NCI-H187 (cell line): Measurements from ENCODE around the gene KLK12.

ENCODE experiments used
- DNase-seq, 2 experiments: peaks; one replicate each; lab custom pipeline; 2025; lab: John Stamatoyannopoulos, UW

Gene KLK12

DNA sequence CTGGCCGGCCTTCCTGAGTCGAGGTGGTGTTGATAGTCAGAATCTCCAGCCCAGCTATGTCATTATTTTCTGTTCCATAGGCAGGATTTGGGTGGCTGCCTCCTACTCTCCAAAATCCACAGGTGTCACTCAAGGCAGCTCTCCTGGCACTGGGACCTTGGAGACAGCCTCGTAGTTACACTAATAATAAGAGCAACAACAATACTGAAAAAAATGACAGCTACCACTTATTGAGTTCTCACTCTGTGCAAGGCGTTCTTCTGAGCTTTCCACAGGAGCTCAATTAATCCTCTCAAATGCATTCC is 12.2 kb upstream of the KLK12 start:
- DNase-seq = peak in 1 of 2 experiments; percentile 59

DNA sequence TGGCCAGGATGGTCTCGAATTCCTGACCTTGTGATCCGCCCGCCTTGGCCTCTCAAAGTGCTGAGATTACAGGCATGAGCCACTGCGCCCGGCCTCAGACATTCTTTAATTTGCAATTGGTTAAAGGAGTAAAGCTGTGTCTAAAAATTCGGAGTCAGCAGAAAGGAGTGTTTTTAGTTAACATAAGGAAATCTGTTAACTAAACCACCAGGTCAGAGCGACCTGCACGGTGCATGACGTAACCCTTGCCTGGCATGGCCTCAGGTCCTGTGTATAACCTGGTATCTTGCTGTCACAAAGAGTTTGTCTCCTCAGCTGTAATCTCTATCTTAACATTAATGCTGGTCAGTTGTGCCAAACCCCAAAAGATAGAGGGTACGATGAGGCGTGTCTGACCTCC is 9.5 kb upstream of the KLK12 start:
- no peak for DNase-seq

DNA sequence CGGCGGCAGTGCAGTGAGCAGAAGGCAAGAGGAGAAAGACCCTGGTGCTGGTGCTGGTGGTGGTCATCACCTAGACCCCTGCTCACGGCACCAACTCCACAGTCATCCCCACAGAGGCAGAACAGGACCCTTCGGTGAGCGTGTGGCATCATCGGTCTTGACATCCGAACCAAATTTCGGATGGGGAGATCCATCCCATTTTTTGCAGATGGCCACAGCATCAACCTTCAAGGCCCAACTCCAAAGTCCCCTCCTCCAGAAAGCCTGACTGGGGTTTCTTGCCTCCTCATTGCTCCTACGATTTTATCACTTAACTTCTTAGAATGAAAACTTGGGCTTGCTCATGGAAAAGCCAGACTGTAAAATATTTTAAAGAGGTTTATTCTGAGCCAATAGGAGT is 8.7 kb upstream of the KLK12 start:
- no peak for DNase-seq

DNA sequence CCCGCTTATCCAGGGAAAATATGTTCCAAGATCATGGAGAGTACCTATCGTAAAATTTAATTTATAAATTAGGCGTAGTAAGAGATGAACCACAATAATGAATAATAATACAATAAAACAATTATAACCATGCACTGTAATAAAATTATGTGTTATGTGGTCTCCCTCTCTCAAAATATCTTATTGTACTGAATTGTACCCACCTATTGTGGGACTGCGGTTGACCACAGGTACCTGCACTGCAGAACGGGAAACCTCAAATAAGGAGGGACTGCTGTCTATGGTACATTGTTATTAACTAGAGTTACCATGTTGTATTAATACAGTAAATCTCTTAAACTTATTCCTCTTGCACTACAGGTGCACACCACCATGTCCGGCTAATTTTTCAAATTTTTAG is 5.3 kb upstream of the KLK12 start:
- no peak for DNase-seq

DNA sequence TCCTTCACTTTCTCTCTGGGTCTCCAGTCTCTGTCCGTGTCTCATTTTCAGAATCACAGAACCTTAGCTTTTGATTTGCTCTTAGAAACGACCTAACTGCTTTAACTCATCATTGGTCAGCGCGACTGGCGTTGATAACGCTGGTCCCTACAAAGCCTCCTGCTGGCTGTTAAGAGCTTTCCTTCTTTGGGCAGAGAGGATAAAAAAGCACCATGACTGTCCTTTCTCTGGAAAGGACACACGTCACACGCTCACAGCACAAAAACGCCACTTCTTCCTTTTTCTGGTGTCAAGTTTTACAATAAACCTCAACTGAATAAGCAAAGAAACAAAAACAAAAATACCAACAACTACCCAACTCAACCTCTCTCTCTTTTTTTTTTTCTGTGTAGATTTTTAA is 1.7 kb upstream of the KLK12 start:
- no peak for DNase-seq

DNA sequence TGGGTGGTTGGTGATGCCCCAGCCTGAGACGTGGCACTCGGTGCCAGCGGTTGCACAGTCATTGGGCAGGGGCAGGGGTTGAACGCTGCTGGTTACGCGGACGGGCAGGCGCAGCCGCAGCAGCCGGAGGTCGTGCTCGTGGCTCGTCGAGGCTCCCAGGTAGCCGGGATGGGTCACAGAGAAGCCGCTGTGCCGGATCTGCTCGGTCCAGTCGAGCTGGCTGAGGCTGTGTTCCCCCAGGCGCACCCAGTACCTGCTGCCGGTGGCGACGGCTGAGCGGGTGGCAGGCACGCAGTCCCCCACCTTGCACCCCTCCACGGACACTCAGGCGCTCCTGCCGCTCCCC is 2.9 kb downstream of the KLK12 start:
- DNase-seq = no peak

DNA sequence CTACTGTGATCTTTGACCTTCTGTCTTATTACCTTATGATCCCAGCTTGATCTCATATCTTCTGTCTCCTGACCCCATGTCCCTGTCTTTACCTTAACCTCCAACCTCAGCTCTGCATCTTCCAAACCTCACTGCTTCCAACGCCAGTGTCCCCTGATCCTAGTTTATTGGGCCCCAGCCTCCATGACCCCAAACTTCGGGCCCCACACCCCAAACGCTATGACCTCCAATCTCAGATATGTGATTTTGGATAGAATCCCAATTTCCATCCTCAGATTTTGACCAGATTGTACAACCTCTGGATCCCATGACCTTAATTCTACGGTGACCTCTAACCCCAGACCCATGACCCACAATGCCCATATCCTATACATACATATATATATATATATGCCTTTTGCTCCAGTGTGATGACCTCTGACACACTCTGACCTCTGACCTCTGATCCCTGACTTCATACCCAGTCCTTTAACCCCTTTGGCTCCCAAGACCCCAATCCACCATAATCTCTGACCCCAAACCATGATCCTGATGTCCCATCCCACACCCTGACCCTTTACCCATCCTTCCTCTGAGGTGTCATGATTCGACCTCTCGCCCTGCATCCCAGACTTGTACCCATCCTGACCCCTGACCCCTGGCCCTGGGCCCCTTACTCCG is 3.5 kb downstream of the KLK12 start:
- no peak for DNase-seq

DNA sequence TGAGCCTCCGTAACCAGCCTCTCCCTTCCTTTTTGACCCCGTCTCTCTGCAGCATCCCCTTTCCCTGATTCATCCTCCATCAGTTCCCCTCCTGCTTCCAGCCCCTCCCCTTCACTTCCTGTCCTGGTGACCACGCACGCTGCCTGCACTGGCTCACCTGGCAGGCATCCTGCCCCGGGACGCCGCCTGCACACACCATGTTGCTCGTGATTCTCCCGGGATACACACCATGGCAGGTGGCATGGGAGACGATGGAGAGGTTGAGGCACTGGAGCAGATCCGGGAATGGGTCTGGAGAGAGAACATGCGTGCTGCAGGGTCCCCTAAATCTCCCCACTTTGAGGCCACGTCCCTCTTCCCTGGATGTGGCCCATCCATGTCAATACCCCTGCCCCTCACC is 4.2 kb downstream of the KLK12 start:
- DNase-seq = no peak

DNA sequence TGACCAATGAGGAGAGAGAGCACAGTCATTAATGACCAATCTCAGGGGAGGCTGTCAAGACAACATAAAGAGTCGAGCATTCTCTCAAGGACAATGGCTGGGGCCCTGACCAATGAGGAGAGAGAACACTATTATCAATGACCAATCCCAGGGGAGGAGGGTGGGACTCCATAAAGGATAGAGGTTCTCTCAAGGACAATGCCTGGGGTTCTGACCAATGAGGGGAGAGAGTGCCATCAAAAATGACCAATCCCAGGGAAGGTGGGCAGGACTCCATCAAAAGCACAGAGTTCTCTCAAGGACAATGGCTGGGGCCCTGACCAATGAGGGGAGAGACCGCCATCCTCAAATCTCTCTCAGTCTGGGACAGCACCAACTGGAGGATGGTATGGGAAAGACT is 5.1 kb downstream of the KLK12 start:
- DNase-seq = no peak

DNA sequence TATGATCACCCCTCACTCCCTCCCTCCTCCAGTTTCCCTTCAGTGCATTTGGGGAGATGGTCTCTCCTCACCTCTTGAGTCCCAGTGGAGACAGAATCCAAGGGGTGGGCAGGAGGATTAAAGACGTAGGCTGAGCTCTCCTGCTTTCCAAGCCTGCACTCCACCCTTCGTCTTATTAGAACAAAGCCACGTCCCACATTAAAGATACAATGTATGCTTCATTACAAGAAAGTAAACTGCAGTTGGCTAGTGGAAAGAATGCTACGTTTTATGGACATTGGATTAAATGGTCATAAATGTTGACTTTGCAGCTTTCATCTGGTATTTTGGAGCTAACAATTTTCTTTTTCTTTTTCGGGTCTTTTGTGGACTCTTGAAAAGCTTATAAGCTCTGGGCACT is 6.9 kb downstream of the KLK12 start:
- no peak for DNase-seq

DNA sequence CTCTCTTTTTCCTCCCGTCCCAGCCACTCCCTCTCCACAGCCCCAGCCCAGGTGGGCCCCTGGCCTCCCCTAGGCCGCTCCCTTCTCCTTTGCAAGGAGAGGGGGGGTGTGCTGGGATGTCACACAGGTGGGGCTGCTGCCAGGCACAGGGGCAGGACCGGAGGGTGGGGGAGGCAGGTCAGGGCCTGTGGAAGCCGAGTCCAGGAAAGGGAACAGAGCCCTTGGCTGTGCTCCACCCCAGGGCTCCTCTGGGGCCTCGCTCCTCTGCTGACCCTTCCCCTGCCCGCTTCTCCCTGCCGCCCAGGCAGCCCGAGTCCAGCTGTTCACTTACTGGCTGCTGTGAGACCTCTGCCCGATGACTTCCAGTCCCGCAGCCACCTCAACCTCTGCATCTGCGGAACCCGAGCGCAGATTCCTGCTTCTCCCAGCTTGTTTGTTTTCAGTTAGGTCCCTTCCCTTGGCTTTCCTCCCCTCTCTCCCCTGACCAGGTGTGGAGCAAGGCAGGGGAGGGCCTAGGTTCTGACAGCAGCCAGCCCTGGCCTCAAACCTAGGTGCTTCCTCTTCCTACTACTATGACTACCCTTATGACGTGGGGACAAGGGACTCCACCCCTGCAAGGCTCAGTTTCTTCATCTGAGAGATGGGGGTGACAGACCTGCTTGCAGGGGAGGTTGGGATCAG is 7.5 kb downstream of the KLK12 start:
- DNase-seq = no peak

DNA sequence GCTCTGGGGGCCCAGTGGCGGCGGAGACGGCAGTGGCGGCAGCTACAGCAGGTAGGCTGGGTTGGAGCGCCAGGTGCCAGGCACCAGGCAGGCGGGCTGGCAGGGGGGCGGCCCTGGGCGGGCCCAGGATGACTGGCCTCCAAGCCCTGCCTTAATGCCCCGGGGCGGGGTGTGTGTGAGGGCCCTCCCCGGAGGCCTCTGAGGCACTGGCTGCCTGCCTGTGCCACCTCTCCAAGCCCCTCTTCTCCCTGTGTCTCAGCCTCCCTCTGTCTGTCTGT is 8.3 kb downstream of the KLK12 start, which contains the start of gene KLK11:
KLK11 (minus strand) TSS at position 63 of the 278 bp plus-strand sequence. CDS start 985 bp downstream, outside the sequence.
- peak; percentile 67 to 80 for DNase-seq

DNA sequence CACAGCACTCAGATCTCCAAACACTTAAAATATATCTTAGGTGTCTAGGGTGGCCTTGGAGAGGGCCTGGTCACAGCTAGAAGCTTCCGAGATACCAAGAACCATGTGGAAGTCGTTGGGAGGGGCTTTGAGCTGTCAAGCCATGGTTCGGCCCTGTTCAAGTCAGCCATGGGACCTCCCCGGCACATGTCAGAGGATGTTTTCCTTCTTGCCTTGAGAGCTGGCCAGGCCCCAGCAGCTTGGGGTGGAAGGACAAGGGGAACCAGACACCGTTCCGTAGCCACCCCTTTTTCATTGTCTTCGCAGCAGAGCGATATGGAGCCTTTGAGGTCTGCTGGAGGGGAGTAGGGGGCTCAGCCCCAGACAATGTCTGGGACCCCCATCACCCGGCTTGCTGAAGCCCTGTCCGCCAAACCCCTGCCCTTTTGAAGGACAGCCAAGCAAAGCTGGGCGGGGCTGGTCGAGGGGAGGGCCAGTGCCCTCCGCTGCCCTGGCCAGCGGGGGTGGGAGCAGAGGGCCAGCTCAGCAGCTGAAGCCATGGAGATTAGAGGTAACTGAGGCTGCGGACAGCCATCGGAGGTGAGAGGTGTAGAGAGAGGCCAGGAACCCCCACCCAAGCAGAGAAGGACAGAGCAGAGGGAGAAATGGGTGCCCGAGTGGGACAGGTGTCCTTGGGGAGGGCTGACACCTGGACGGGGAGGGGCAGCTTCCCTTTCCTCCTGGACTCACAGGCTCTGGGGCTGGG is 8.8 kb downstream of the KLK12 start:
- peak in 1 of 2 experiments; percentile 71 for DNase-seq

DNA sequence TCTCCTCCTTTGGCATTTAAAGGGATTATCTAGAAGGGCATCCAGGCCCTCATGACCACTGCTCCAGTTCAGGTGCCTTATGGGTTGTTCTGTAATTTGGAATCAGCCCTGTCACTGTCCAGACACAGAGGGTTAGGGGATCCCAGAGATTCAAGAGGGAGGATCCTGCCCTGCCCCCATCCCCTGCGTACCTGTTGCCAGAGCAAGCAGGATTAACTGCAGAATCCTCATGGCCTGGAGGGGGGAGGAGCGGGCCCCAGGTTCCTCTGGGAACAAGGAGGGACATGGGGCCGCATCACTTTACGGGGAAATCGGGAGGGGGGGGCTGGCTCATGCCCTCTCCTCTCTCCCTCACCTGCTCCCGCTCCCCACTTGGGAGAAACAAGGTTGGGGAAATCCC is 9.4 kb downstream of the KLK12 start:
- peak in 1 of 2 experiments; percentile 71 for DNase-seq

DNA sequence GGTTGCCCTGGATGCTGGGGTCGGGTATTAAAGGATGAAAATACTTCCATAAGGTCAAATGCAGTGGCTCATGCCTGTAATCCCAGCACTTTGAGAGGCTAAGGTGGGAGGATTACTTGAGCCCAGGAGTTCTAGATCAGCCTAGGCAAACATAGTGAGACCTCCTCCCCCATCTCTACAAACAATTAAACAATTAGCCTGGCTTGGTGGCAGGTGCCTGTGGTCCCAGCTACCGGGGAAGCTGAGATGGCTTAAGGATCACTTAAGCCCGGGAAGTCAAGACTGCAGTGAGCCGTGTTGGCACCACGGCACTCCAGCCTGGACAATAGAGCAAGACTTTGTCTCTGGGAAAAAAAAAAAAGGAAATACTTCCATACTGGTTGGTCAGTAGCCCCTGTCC is 9.9 kb downstream of the KLK12 start:
- DNase-seq = peak; percentile 62 to 71

DNA sequence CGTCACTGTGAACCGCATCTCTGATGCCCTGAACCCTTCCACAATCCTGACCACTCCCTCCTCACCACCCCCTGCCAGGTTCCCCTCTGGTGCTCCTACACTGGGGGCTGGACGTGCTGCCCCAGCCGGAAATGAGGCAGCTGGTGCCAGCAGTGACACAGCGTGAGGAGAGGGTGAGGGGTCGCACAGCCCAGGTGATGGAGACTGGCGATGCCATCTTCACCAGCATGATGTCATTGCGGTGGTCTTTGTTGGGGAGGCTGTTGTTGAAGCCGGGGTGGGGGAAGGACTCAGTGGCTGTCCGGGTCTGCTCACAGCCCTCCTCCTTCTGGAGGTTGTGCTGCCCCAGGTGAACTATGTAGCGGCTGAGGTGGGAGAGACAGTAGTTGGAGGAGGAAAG is 10.9 kb downstream of the KLK12 start:
- no peak for DNase-seq

DNA sequence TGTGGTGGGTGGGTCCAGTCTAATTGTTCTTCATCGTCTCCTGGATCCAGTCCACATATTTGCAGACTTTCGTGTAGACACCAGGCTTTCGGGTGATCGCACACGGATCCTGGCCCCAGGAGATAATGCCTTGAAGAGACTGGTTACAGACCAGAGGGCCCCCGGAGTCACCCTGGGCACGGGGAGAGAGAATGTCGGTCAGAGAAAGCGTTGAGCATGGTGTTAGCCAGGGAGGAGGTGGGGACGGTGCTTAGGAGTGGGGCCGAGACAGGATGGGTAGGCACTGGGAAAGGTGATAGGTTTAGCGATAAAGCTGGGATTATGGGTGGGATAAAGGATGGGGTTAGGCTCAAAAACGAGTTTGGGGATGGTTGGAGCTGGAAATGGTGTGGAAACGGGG is 12.3 kb downstream of the KLK12 start:
- DNase-seq = no peak

DNA sequence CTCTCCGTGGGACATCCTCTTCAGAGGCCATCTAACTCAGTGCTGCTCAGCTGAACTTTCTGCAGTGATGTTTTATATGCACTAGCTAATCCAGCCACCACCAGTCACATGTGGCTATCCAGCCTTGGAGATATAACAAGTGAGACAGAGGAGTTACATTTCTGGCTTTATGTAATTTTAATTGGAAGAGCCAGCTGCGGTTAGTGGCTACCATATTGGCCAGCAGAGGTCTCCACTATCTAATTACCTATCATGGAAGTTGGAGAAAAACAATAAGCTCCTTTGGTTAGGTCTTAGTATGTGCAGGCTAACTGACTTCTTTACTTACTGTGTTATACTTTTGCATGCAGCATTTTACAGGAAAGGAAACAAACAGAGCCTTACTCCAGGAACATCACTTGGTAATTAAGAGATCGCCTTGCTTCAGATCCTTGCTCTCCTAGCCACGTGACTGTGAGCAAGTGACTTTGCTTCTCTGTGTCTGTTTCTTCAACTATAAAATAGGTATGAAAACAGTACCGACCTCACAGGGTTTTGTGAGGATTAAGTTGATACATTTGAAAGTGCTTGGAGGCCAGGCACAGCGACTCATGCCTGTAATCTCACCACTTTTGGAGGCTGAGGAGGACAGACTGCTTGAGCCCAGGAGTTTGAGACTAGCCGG is 13.7 kb downstream of the KLK12 start:
- peak; percentile 27 to 35 for DNase-seq

DNA sequence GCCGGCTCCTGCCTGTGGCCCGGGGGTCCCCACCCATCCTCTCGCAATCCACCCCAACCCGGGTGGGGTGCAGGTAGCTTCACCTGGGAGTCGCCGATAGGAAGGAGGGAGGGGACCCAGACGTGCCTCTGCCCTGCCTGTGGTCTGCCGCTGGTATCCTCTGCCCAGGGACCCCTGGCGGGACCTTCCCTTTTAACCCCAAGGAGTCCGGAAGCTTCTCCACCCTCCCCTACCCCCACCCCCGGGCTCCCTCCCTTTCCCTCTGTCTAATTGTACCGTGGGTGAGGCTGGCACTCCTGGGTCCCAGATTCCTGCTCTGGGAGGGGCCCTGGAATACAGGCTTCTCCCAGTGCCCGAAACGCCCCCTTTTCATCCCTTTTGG is 15.3 kb downstream of the KLK12 start, which contains the start of gene KLK10:
KLK10 (minus strand) TSS at position 166 of the 382 bp plus-strand sequence. CDS start 579 bp downstream, outside the sequence.
- DNase-seq = no peak

DNA sequence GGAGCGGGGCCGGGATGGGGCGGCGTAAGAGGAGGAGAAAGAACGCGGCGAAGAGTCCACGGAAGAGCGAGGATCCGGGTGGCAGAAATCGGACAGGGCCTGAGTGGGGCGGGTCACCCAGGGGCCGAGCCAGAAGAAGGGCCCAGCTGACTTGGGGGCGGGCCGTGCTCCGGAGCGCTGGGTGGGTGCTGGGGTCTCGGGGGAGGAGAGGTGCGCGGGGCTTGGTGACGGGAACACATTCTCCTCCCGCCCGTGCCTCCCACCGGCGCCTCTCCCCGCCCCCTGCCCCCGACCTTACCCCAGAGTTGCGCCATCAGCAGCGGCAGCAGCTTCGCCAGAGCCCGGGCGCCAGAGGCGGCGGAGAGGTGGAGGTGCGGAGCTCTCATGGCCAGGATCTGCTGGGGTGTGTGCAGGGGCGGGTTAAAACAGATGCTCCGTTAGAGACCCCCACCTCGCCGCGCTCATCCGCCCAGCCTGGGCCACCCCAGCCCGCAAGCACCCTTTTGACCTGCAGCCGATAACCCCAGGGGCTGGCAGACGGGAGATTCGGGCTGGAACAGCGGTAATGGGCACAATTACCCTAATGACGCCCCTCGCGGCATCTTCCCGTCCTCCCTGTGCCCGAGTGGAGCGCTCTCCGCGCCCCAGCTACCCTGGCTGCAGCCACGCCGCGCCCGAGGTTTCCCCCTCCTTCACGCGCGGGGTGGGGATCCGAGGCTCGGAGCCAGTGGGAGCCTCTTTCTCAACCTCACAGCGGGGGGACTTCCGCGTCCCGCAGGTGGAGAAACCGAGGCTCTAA is 15.9 kb downstream of the KLK12 start:
- no peak for DNase-seq

DNA sequence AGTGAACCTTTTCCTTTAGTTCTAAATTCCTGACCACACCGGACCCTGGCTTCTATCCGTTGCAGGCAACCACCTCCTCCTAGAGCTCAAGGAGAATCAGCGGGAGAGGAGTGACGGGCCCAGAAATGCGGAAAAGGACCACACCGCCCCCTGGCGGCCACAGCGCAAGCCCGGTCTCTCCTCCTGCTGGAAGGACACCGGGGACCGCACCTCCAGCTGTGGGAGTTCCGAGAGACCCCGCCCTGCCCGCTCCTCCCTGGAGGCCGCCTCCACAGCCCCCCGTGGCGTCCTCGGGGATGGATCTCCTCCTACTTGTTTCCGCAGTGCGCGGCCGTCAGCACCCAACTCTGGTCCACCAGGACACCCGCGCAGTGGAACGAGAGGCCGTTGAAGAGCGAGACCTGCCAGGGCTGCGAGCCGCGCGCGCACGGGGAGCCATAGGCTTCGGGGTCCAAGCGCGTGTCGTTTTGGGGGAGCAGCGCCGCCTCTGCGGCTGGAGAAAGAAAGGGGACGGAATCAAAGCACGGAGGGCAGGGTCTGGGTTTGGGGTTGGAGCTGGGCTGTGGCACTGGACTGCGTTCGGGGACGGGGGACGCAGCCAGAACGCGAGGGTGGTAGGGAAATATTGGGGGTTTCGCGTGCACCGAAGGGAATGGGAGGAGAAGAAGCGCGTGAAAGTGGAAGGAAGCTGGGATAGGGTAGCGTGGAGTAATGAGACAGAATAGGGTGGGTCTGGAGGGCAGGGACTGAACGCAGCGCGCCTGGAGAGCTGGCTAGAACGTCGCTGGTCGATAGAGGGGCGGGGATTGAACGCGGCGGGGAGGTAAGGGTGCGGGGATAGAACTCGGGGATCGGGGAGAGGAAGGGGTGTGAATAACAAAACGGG is 17.8 kb downstream of the KLK12 start:
- DNase-seq = peak; percentile 47 to 69
